K562 (cell line): Measurements from ENCODE around the gene HOXB7. TPM values are rescaled to one million over a fixed set of nuclear protein-coding genes. Genes with fewer than 3 reads are reported as not detected.

Source experiments
- BCOR ChIP-seq: fragments of 450-650 bp; IDR thresholded peaks from 2 replicates; pipeline ENCODE4 v1.6.1; 2016
- CBX1 ChIP-seq: sonication (generic); IDR thresholded peaks from 2 replicates; pipeline ENCODE4 v1.6.1; 2016; ENCODE audit warnings: antibody characterized with exemption, low read depth, mild to moderate bottlenecking
- CC2D1A ChIP-seq: fragments of 450-650 bp; IDR thresholded peaks from 2 replicates; pipeline ENCODE4 v1.6.1; 2017; ENCODE audit warnings: mild to moderate bottlenecking
- CTCFL ChIP-seq: IDR thresholded peaks from 2 replicates; pipeline ENCODE4 v1.6.1; 2011; ENCODE audit warnings: borderline replicate concordance, low read depth, mild to moderate bottlenecking, moderate library complexity, low read length; ENCODE audit not compliant: insufficient read depth, poor library complexity, severe bottlenecking
- E2F3 ChIP-seq: fragments of 250-450 bp; sonication (Bioruptor Pico); IDR thresholded peaks from 2 replicates; pipeline ENCODE4 v1.4.0; 2020; ENCODE audit warnings: mild to moderate bottlenecking
- EHMT2 ChIP-seq: fragments of 450-650 bp; IDR thresholded peaks from 2 replicates; pipeline ENCODE4 v1.6.1; 2018; ENCODE audit warnings: antibody characterized with exemption
- EP400 ChIP-seq: fragments of 450-650 bp; IDR thresholded peaks from 2 replicates; pipeline ENCODE4 v1.6.1; 2017; ENCODE audit warnings: antibody characterized with exemption, mild to moderate bottlenecking, moderate library complexity
- HDAC8 ChIP-seq: fragments of 450-650 bp; IDR thresholded peaks from 2 replicates; pipeline ENCODE4 v1.6.1; 2016; ENCODE audit warnings: mild to moderate bottlenecking, missing genetic modification characterization, moderate library complexity, missing compliant biosample characterization
- HES1 ChIP-seq: fragments of 450-650 bp; IDR thresholded peaks from 2 replicates; pipeline ENCODE4 v1.6.1; 2016; ENCODE audit warnings: low read depth, mild to moderate bottlenecking, moderate library complexity
- KAT2B ChIP-seq: IDR thresholded peaks from one replicate; pipeline ENCODE4 v1.6.1; 2012; ENCODE audit warnings: low read depth, mild to moderate bottlenecking, control low read depth, inconsistent platforms, low read length, moderate library complexity
- KDM1A ChIP-seq, 2 experiments: fragments of 450-650 bp; IDR thresholded peaks; 2 replicates each; pipeline ENCODE4 v1.6.1; 2016; ENCODE audit warnings: mild to moderate bottlenecking in 2 of 2
- LEF1 ChIP-seq: fragments of 450-650 bp; IDR thresholded peaks from 2 replicates; pipeline ENCODE4 v1.6.1; 2016; ENCODE audit warnings: mild to moderate bottlenecking
- MAZ ChIP-seq, 2 experiments: fragments of 450-650 bp in 1 of 2; sonication (generic) in 1 of 2; formaldehyde crosslinking; IDR thresholded peaks in 1 of 2; conservative IDR thresholded peaks in 1 of 2; 2 replicates each; pipeline versions ENCODE4 v1.4.0 to v1.5.0; 2020; ENCODE audit warnings: mild to moderate bottlenecking in 1 of 2, missing genetic modification reagents in 1 of 2
- MNT ChIP-seq, 2 experiments: fragments of 450-650 bp; conservative IDR thresholded peaks; 2 replicates each; pipeline ENCODE4 v1.6.1; 2017; ENCODE audit warnings: mild to moderate bottlenecking in 2 of 2, moderate library complexity in 2 of 2
- NEUROD1 ChIP-seq: fragments of 150-350 bp; IDR thresholded peaks from 2 replicates; pipeline ENCODE4 v1.6.1; 2014; ENCODE audit warnings: borderline replicate concordance, low read length, low read depth; ENCODE audit not compliant: partially characterized antibody
- NR1H2 ChIP-seq: sonication (generic); formaldehyde crosslinking; IDR thresholded peaks from 2 replicates; pipeline ENCODE4 v1.4.0; 2020; ENCODE audit warnings: mild to moderate bottlenecking, missing genetic modification reagents
- PHF21A ChIP-seq: fragments of 450-650 bp; IDR thresholded peaks from 2 replicates; pipeline ENCODE4 v1.6.1; 2017; ENCODE audit warnings: low read depth, borderline replicate concordance
- PRPF4 ChIP-seq: fragments of 200-400 bp; formaldehyde crosslinking; IDR thresholded peaks from one replicate; pipeline ENCODE4 v1.6.1; 2017; ENCODE audit warnings: low read length, low read depth, mild to moderate bottlenecking; ENCODE audit not compliant: insufficient read depth, poor library complexity, severe bottlenecking
- SNIP1 ChIP-seq: fragments of 450-650 bp; IDR thresholded peaks from 2 replicates; pipeline ENCODE4 v1.7.1; 2017; ENCODE audit warnings: low read depth, mild to moderate bottlenecking
- SRSF9 ChIP-seq: fragments of 200-400 bp; formaldehyde crosslinking; IDR thresholded peaks from 2 replicates; pipeline ENCODE4 v1.6.1; 2017; ENCODE audit warnings: low read depth, low read length, borderline replicate concordance
- ZBTB1 ChIP-seq: sonication (generic); formaldehyde crosslinking; IDR thresholded peaks from 2 replicates; pipeline ENCODE4 v1.8.1; 2023; ENCODE audit warnings: missing genetic modification reagents, low read depth, mild to moderate bottlenecking, borderline replicate concordance
- ZNF184 ChIP-seq: sonication (generic); formaldehyde crosslinking; IDR thresholded peaks from 2 replicates; pipeline ENCODE4 v1.5.0; 2020; ENCODE audit warnings: missing genetic modification reagents
- ZSCAN32 ChIP-seq: fragments of 450-650 bp; formaldehyde crosslinking; IDR thresholded peaks from 2 replicates; pipeline ENCODE4 v1.4.0; 2020; ENCODE audit warnings: mild to moderate bottlenecking, moderate library complexity
- polyA plus RNA-seq, 8 experiments: library from polyadenylated mRNA; depleted of rRNA in 4 of 8; stranded (reverse) in 5 of 8; unstranded in 3 of 8; fragments of >200 nt; fragmentation: Nextera tagmentation in 2 of 8; fragmentation: Illumina TruSeq in 1 of 8; extraction: Ambion mirVana in 2 of 8; extraction: Trizol in 1 of 8; gene quantifications; 2 replicates each; pipeline versions ENCODE4 v1.2.1 to v1.2.3, GENCODE V29; 2011 to 2014; ENCODE audit warnings: inconsistent platforms in 1 of 8, missing spikeins in 1 of 8
- total RNA-seq, 7 experiments: library from RNA; depleted of rRNA in 6 of 7; stranded (reverse); fragments of >200 nt in 6 of 7; fragmentation: Illumina TruSeq in 2 of 7; extraction: Trizol in 2 of 7; gene quantifications; 2 replicates each; pipeline versions ENCODE4 v1.2.1 to v1.2.3, GENCODE V29; 2011 to 2021; ENCODE audit warnings: low replicate concordance in 1 of 7
- TF ChIP-seq, protein P1 (sequence below): fragments of 250-450 bp; sonication (Bioruptor Pico); IDR thresholded peaks from 2 replicates; pipeline ENCODE4 v1.6.1; 2021; ENCODE audit warnings: mild to moderate bottlenecking

The HOXB7 gene
- total and polyA plus RNA-seq, 9 of the 15 experiments (the other 6 are each of a cell fraction or from before 2014, with no cell fraction given), result 5.5 to 16.7 (median 8.3) TPM

- TF ChIP-seq E2F3 (CRISPR knock-in tag) (no peak), ZSCAN32 (CRISPR knock-in tag) (no peak), KAT2B (no peak), EP400 (0 out of 2 replicates have a peak, but pooled peaks have one; percentile 49), EHMT2 (no peak), NR1H2 (no peak), ZNF184 (CRISPR knock-in tag) (no peak), CTCFL (no peak), HES1 (no peak), SNIP1 (no peak), BCOR (no peak), KDM1A (IDR thresholded peaks at IDR 0.05) (no peak), CC2D1A (peak; percentile 12; the same call in 1 of the 2 replicates), NEUROD1 (no peak), CBX1 (0 out of 2 replicates have a peak, but pooled peaks have one; percentile 38), LEF1 (no peak), MNT (conservative IDR thresholded peaks at IDR 0.05) (peak; percentile 32 to 55; a peak in 3 of 4 replicates), ZBTB1 (CRISPR knock-in tag) (no peak), SRSF9 (no peak), HDAC8 (tag) (no peak), PRPF4 (peak; percentile 75), PHF21A (no peak), MAZ (CRISPR knock-in tag; conservative IDR thresholded peaks at IDR 0.05 in 1 of 2, IDR thresholded peaks at IDR 0.05 in 1 of 2) (no peak)
- TF ChIP-seq, protein P1, sequence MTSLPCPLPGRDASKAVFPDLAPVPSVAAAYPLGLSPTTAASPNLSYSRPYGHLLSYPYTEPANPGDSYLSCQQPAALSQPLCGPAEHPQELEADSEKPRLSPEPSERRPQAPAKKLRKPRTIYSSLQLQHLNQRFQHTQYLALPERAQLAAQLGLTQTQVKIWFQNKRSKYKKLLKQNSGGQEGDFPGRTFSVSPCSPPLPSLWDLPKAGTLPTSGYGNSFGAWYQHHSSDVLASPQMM (CRISPR knock-in tag), result no peak
These were observed 14.9 kb upstream of the HOXB7 start (continued) for GRCh38 chr17:48625495-48626244.
